GM18526 (cell line): ENCODE data around the gene ABTB2.

Experiments used
- POLR2A ChIP-seq: IDR thresholded peaks from 3 replicates; pipeline ENCODE4 v1.6.1; 2011; ENCODE audit not compliant: insufficient read length; ENCODE audit errors: extremely low read depth

ABTB2 gene

GRCh38 chr11:34296412-34296811, 61.4 kb downstream of the ABTB2 start:
- TF ChIP-seq POLR2A = no peak

GRCh38 chr11:34292546-34292945, 65.3 kb downstream of the ABTB2 start:
- TF ChIP-seq POLR2A = no peak

DNA sequence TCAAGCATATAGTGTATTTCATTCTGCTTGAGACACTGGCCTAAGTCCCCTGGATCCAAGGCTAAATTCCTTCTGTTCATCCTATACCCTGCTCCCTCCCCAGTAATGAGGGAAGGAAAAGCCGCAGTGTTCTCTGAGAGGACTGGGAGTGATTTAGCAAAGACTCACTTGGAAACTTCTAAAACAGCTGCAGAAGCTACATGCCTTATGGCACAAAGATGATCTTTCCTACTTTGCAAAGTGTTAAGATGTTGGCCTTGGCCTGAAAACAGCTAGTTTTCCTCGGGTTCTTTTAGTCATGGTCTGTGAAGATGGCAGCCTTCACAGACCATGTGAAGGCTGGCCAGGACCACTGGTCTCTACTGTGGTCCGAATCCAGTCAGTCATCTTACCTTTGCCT, 65.7 kb downstream of the ABTB2 start:
- no peak for TF ChIP-seq POLR2A

DNA sequence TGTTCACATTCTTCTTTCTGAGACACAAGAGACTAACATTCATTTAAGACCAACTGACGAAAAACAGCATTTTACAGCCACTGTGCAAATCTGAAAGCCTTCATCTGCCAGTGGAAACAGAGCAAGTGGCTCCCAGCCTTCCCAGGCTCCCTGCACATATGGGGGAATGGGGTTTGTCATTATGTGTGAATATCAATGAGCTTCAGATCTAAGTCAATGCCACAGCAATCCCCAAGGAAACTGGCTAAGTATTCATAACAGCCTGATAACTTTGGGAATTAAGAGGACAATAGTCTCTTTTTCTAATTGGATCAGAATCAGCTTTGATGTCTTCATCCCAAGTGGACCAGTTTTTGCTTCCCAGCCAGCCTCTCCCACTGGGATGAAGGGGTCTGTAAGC, 66.9 kb downstream of the ABTB2 start:
- TF ChIP-seq POLR2A = no peak

- no peak for TF ChIP-seq POLR2A
Measured at GRCh38 chr11:34288492-34288891, 69.3 kb downstream of the ABTB2 start.

DNA sequence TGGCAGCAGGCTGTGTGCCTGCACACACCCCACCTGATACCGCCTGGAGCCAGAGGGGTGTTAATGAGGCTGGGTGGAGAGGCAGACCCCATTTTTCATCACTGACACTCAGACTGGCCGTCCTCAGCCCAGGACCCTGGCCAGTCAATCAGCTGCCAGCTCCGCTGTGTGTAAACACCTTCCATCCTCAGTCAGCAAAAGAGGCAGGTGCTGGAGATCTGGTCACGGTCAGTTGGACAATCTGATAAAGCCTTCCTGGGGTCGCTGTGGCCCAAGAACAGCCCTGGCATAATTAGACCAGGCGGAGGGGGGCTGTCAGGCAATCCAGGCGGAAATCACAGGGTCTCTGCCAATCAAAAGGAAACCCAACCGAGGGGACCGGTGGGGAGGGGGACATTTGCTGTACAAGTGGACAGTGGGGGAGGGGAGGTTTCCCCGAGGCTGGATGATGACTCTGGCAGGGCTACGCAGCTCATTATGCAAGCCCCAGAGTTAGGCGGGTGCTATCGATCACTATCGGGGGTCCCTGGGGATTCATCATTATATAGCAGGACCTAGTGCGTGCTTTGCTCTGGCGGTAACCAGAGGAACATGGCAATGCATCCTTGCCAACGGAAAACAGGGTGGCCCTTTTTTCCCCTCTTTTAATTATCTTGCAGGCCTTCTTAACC, 72.9 kb downstream of the ABTB2 start:
- TF ChIP-seq POLR2A = no peak

DNA sequence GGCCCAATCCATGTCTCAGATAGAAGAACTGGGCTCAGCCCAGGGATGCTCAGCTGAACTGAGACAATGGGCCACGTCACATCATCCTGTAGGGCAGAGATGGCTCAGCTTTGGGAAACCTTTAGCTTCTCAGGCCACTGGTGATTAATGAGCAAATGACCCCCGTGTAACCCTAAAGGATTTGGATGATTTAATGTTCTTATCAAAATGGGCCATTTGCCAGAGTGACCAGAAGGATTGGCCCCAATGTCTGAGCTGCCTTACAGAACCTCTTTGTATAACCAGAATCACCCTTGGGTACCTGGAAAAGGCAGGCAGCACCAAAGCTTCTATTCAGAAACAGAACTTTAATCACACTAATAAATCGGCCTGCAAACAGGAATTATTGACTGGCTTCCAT, 73.7 kb downstream of the ABTB2 start:
- no peak for TF ChIP-seq POLR2A

GRCh38 chr11:34280945-34281872, 76.6 kb downstream of the ABTB2 start:
- TF ChIP-seq POLR2A = no peak

DNA sequence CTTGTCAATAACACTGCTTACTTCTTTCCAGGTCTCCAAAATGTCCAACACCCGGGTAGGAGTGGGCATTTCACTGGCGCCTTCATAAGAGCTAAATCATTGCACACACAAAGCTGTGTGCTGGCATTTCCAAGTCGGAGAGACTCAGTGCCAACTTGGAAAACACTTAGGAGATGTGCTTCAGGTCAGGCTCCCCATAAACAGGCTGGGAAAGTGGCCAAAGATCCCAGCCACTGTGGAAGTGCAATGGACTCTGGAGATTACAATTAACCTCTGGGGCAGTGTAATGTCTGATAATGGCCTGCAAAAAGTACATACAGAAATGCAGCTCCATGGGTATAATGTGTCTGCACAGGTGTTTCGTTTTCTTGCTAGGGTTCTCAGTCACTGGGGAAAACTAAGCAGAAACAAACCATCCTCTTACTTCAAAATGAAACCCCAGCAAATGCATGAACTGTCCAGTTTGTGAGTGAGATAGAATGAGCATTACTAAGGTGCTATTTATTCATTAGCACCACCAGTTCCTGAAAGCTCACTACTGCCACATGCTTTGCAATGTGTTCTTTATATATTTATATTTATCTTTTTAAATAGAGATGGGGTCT, 79.0 kb downstream of the ABTB2 start:
- no peak for TF ChIP-seq POLR2A

- TF ChIP-seq POLR2A = no peak
Measured at GRCh38 chr11:34278175-34278574, 79.6 kb downstream of the ABTB2 start.

- TF ChIP-seq POLR2A = no peak
Measured at GRCh38 chr11:34277171-34277570, 80.6 kb downstream of the ABTB2 start.

DNA sequence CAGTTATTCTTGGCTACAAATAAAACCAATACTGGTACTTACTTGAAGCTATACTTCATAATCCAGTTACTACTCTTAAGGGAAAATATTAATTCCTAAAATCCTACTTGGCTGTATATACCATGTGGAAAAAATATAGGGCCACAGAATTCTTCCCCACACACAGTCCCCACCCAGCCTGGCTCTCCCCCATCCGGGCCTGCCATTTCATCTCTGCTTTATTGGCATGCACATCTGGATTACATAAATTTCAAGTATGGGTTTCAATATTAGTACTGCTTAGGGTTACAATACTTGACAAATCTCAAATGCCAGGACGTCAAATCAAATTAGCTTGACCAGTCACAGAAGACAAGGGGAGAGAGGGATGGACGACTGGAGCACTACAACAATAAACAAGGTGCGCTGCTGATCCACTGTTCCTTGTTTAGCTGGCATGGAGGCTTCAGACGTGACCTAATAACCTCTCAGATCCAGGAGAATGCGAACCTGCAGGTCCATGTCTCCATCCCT, 81.4 kb downstream of the ABTB2 start:
- no peak for TF ChIP-seq POLR2A

GRCh38 chr11:34275486-34275885, 82.3 kb downstream of the ABTB2 start:
- no peak for TF ChIP-seq POLR2A

- no peak for TF ChIP-seq POLR2A
Measured at GRCh38 chr11:34274712-34275398, 83.0 kb downstream of the ABTB2 start.

DNA sequence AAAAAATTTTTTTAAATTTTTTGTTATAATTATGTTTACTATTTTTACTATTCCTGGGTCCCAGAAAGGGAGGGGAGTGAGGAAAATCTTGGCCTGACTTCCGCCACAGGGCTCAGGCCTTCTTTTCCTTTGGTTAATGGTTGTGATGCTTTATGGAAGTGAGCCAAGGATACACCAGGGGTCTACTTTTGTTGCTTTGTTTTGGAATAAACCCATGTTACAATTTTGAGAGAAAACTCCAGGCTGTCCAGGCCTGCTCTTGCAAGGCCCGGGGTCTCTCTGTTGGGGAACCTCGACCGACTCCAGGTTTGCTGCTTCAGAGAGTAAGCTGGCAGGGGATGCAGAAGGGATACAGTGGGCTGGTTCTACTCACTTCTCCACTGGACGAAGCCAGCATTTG, 84.7 kb downstream of the ABTB2 start:
- no peak for TF ChIP-seq POLR2A
